WTC11 (cell line): ENCODE data around the gene MTURN. TPM values are rescaled to one million over a fixed set of nuclear protein-coding genes. Genes with fewer than 3 reads are reported as not detected.

Experiments used
- ATAC-seq: fragments of 200-7000 bp; cut with Tn5 transposase; 2 replicates; pipeline ENCODE4 v1.10.0; 2021; ENCODE audit warnings: mild to moderate bottlenecking, moderate library complexity
- CTCF ChIA-PET: fragments of 300-600 bp; sonication (Branson Sonifier 250); formaldehyde crosslinking; loops from one replicate; lab custom pipeline; 2021; ENCODE audit warnings: antibody characterized with exemption; lab: Charles Lee
- POLR2A ChIA-PET: fragments of 350-600 bp; sonication (Branson Sonifier 250); formaldehyde crosslinking; loops from one replicate; lab custom pipeline; 2021; ENCODE audit warnings: antibody characterized with exemption; lab: Charles Lee
- DNase-seq: peaks from one replicate; pipeline ENCODE4 v3.0.0; 2021; ENCODE audit warnings: low spot score
- H3K27ac Mint-ChIP-seq: 2 replicates; pipeline ENCODE4 v1.8.0; 2021; ENCODE audit warnings: mixed read lengths
- H3K27me3 Mint-ChIP-seq: 2 replicates; pipeline ENCODE4 v1.8.0; 2021; ENCODE audit warnings: low read depth, mild to moderate bottlenecking, moderate library complexity, mixed read lengths
- H3K36me3 Mint-ChIP-seq: 2 replicates; pipeline ENCODE4 v1.8.0; 2021; ENCODE audit warnings: mixed read lengths
- H3K4me1 Mint-ChIP-seq: 2 replicates; pipeline ENCODE4 v1.8.0; 2022; ENCODE audit warnings: mixed read lengths
- H3K4me3 Mint-ChIP-seq: 2 replicates; pipeline ENCODE4 v1.8.0; 2021; ENCODE audit warnings: mild to moderate bottlenecking, moderate library complexity, mixed read lengths
- H3K9me3 Mint-ChIP-seq: 2 replicates; pipeline ENCODE4 v1.8.0; 2021; ENCODE audit warnings: mixed read lengths
- E2F4 ChIP-seq: sonication (generic); formaldehyde crosslinking; IDR thresholded peaks from 2 replicates; pipeline ENCODE4 v1.8.1; 2022; ENCODE audit warnings: low read depth, mild to moderate bottlenecking, moderate library complexity, missing genetic modification reagents, borderline replicate concordance
- GABPB1 ChIP-seq: sonication (generic); formaldehyde crosslinking; IDR thresholded peaks from 2 replicates; pipeline ENCODE4 v1.8.1; 2023; ENCODE audit warnings: mild to moderate bottlenecking, missing genetic modification reagents
- HMGA2 ChIP-seq: fragments of 250-450 bp; sonication (Bioruptor Pico); IDR thresholded peaks from 2 replicates; pipeline ENCODE4 v1.4.0; 2021; ENCODE audit warnings: mild to moderate bottlenecking, moderate library complexity
- JAZF1 ChIP-seq: fragments of 250-450 bp; sonication (Bioruptor Pico); IDR thresholded peaks from 2 replicates; pipeline ENCODE4 v1.9.0; 2021; ENCODE audit warnings: moderate library complexity, mild to moderate bottlenecking, inconsistent platforms
- MAX ChIP-seq: sonication (generic); formaldehyde crosslinking; IDR thresholded peaks from 2 replicates; pipeline ENCODE4 v1.8.0; 2022; ENCODE audit warnings: mild to moderate bottlenecking, missing genetic modification reagents
- MLX ChIP-seq: sonication (generic); formaldehyde crosslinking; IDR thresholded peaks from 2 replicates; pipeline ENCODE4 v1.8.1; 2023; ENCODE audit warnings: mild to moderate bottlenecking, missing genetic modification reagents, moderate library complexity
- MXD4 ChIP-seq: fragments of 250-450 bp; sonication (Bioruptor Pico); IDR thresholded peaks from 2 replicates; pipeline ENCODE4 v1.8.0; 2021; ENCODE audit warnings: mild to moderate bottlenecking, moderate library complexity, borderline replicate concordance
- NFE2L1 ChIP-seq: sonication (generic); formaldehyde crosslinking; IDR thresholded peaks from 2 replicates; pipeline ENCODE4 v1.8.1; 2023; ENCODE audit warnings: missing genetic modification reagents
- SMAD4 ChIP-seq: sonication (generic); formaldehyde crosslinking; IDR thresholded peaks from 2 replicates; pipeline ENCODE4 v1.8.0; 2022; ENCODE audit warnings: mild to moderate bottlenecking, missing genetic modification reagents
- USF1 ChIP-seq: sonication (generic); formaldehyde crosslinking; IDR thresholded peaks from 2 replicates; pipeline ENCODE4 v1.8.0; 2022; ENCODE audit warnings: mild to moderate bottlenecking, missing genetic modification reagents
- ZBTB43 ChIP-seq: sonication (generic); formaldehyde crosslinking; IDR thresholded peaks from 2 replicates; pipeline ENCODE4 v1.8.1; 2023; ENCODE audit warnings: mild to moderate bottlenecking, missing genetic modification reagents
- ZNF138 ChIP-seq: sonication (generic); formaldehyde crosslinking; conservative IDR thresholded peaks from 2 replicates; pipeline ENCODE4 v1.8.1; 2022; ENCODE audit warnings: mild to moderate bottlenecking, moderate library complexity, missing genetic modification reagents
- ZNF263 ChIP-seq: sonication (generic); formaldehyde crosslinking; IDR thresholded peaks from 2 replicates; pipeline ENCODE4 v1.8.1; 2022; ENCODE audit warnings: low read depth, mild to moderate bottlenecking, moderate library complexity, missing genetic modification reagents
- ZNF425 ChIP-seq: fragments of 250-450 bp; sonication (Bioruptor Pico); conservative IDR thresholded peaks from 2 replicates; pipeline ENCODE4 v1.9.0; 2021; ENCODE audit warnings: mild to moderate bottlenecking
- total RNA-seq: library from RNA; stranded (reverse); gene quantifications from 3 replicates; pipeline ENCODE4 v1.2.3, GENCODE V29; 2021

Gene MTURN
- total RNA-seq, 1 experiment from 2014 or later = 5.0 TPM

GRCh38 chr7:30209951-30210350, 75.2 kb downstream of the MTURN start:
- DNase-seq = no peak
- CTCF ChIA-PET = no interaction called here
- no peaks in the 10 kb centered on the region for H3K4me1 Mint-ChIP-seq
- no peaks in the 10 kb centered on the region for H3K9me3 Mint-ChIP-seq
- no peaks in the 10 kb centered on the region for H3K36me3 Mint-ChIP-seq
- POLR2A ChIA-PET = no interaction called here
- no peak overlapping the region for H3K27ac Mint-ChIP-seq
- ATAC-seq = no peak
- TF ChIP-seq MLX (no peak), JAZF1 (CRISPR knock-in tag) (no peak), GABPB1 (no peak), USF1 (CRISPR knock-in tag) (no peak), ZNF263 (no peak), ZNF138 (no peak), NFE2L1 (CRISPR knock-in tag) (no peak), ZBTB43 (CRISPR knock-in tag) (no peak), SMAD4 (CRISPR knock-in tag) (no peak), E2F4 (CRISPR knock-in tag) (no peak), MAX (CRISPR knock-in tag) (no peak), MXD4 (CRISPR knock-in tag) (no peak), HMGA2 (CRISPR knock-in tag) (no peak), ZNF425 (CRISPR knock-in tag) (no peak)
- TF ChIP-seq, all 79 proteins: peak for 0
- no peak overlapping the region for H3K4me3 Mint-ChIP-seq
- H3K27me3 Mint-ChIP-seq = no peaks in the 10 kb centered on the region

Other genes starting within 250 kb of the MTURN start
- gene SCRN1, start 145.2 kb upstream of the MTURN start, total RNA-seq = 96.2 to 105 TPM (median 101 TPM) in 3 replicates
- 18.1 to 23.0 TPM (median 19.2 TPM) in 3 replicates for gene FKBP14, start 108.3 kb upstream of the MTURN start, total RNA-seq
- gene PLEKHA8, start 106.6 kb upstream of the MTURN start, total RNA-seq = 38.1 to 40.1 TPM (median 38.6 TPM) in 3 replicates
- gene ZNRF2, start 149.6 kb downstream of the MTURN start, total RNA-seq = 16.8 to 18.2 TPM (median 17.8 TPM) in 3 replicates